Lower leg skin (tissue), 3 donors: ENCODE measurements around the gene LOXL1.

Experiments used
- POLR2A ChIP-seq, 2 donors: fragments of 450-650 bp; IDR thresholded peaks; one replicate each; pipeline ENCODE4 v1.6.1; 2016 to 2017; ENCODE audit warnings: antibody characterized with exemption in 2 of 2, mild to moderate bottlenecking in 1 of 2, moderate library complexity in 1 of 2
- TF ChIP-seq, protein P1 (sequence below), 3 donors: fragments of 450-650 bp; IDR thresholded peaks; one replicate each; pipeline ENCODE4 v1.5.1; 2016; ENCODE audit warnings: antibody characterized with exemption in 3 of 3, mild to moderate bottlenecking in 3 of 3, moderate library complexity in 2 of 3

DNA sequence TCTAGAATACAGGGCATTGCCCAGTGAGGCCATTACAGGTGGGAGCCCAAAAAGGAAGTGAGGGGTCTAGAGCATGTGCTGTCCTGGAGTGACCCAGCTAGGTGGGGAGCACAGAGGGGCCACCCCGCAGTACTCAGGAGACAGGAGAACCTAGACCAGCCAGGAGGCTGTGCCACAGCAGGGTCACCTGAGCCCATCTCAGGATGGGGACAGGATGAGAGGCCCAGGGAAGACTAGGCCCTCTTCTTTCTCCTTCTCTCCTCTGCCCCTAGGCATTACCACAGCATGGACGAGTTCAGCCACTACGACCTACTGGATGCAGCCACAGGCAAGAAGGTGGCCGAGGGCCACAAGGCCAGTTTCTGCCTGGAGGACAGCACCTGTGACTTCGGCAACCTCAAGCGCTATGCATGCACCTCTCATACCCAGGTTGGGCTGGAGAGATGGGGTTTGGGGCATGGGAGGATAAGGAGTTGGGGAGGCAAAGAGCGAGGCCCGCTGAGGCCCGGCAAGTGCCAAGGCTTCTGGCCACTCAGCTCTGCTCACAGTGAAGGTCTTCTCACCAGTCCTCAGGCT is 20.6 kb downstream of the LOXL1 start:
- TF ChIP-seq, protein P1, sequence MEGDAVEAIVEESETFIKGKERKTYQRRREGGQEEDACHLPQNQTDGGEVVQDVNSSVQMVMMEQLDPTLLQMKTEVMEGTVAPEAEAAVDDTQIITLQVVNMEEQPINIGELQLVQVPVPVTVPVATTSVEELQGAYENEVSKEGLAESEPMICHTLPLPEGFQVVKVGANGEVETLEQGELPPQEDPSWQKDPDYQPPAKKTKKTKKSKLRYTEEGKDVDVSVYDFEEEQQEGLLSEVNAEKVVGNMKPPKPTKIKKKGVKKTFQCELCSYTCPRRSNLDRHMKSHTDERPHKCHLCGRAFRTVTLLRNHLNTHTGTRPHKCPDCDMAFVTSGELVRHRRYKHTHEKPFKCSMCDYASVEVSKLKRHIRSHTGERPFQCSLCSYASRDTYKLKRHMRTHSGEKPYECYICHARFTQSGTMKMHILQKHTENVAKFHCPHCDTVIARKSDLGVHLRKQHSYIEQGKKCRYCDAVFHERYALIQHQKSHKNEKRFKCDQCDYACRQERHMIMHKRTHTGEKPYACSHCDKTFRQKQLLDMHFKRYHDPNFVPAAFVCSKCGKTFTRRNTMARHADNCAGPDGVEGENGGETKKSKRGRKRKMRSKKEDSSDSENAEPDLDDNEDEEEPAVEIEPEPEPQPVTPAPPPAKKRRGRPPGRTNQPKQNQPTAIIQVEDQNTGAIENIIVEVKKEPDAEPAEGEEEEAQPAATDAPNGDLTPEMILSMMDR (IDR thresholded peaks at IDR 0.05): no peak
- no peak for TF ChIP-seq POLR2A (IDR thresholded peaks at IDR 0.05)
